Fibroblast of the aortic adventitia (primary cell): ENCODE results near the gene CALHM2. TPM values are rescaled to one million over a fixed set of nuclear protein-coding genes. Genes with fewer than 3 reads are reported as not detected.

ENCODE experiments used
- DNase-seq: peaks from one replicate; pipeline ENCODE4 v3.0.0-alpha.2; 2010; ENCODE audit warnings: low read depth
- H3K4me3 ChIP-seq: 2 replicates; pipeline ENCODE4 v1.5.1; 2011; ENCODE audit warnings: low read depth, mild to moderate bottlenecking, control low read depth, low read length, moderate library complexity
- CTCF ChIP-seq: IDR thresholded peaks from 2 replicates; pipeline ENCODE4 v1.5.1; 2011; ENCODE audit warnings: mild to moderate bottlenecking, low read length, control low read depth, inconsistent platforms; ENCODE audit not compliant: insufficient read depth
- total RNA-seq: library from RNA; depleted of rRNA; stranded (reverse); fragments of >200 nt; gene quantifications from 2 replicates; pipeline ENCODE4 v1.2.3, GENCODE V29; 2012; ENCODE audit warnings: low replicate concordance

Gene CALHM2
- total RNA-seq, 1 donor = 57.6 TPM

- H3K4me3 ChIP-seq = no peak overlapping the region
- no peak for TF ChIP-seq CTCF
- no peak for DNase-seq
Observed at GRCh38 chr10:103444478-103444877, 7.7 kb downstream of the CALHM2 start.

DNA sequence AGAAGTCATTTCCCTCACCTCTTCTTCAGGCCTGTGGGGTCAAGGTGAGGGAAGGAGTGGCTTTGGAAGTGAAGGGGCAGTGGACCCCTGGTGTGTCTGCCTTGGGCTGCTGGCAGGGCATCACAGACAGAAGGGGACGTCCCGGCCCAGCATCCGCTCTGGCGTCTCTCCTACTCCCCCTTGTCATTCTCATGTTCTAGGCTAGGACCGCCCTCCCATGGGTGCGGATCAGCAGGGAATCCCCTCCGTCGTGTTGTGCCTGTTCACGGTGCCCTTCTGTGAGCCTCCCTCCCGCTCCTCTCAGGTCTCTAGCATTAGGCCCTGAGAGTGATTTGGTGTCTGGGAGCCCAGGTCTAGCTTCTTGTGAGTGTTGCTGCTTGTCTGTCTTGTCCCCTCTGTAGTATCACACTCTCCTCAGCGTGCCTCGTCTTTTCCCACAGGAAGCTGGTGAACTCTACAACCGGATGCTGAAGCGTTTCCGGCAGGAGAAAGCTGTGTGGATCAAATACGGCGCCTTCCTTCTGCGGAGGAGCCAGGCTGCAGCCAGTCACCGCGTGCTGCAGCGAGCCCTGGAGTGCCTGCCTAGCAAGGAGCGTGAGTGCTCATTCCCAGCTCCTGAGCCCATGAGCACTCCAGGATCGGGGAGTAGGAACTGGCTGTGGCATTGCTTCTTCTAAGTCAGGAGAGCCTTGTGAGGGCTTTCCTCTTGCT, 8.5 kb downstream of the CALHM2 start:
- H3K4me3 ChIP-seq = no peak overlapping the region
- no peak for TF ChIP-seq CTCF
- DNase-seq = no peak

- no peak for TF ChIP-seq CTCF
- H3K4me3 ChIP-seq = no peak overlapping the region
- peak; percentile 75 for DNase-seq
Observed at GRCh38 chr10:103442031-103442461, 10.1 kb downstream of the CALHM2 start.

- H3K4me3 ChIP-seq = no peak overlapping the region
- no peak for DNase-seq
- TF ChIP-seq CTCF = no peak
Observed at GRCh38 chr10:103441611-103442010, 10.6 kb downstream of the CALHM2 start.

DNA sequence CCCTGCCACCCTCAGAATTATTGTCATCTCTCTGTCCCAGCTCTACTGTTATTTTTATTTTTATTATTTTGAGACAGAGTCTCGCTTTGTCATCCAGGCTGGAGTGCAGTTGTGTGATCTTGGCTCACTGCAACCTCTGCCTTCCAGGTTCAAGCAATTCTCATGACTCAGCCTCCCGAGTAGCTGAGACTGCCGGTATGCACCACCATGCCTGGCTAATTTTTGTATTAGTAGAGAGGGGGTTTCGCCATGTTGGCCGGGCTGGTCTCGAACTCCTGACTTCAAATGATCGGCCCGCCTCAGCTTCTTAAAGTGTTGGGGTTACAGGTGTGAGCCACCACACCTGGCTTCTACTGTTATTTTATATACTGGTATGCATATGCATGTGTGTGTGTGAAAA, 11.0 kb downstream of the CALHM2 start:
- TF ChIP-seq CTCF = no peak
- H3K4me3 ChIP-seq = no peak overlapping the region
- no peak for DNase-seq

DNA sequence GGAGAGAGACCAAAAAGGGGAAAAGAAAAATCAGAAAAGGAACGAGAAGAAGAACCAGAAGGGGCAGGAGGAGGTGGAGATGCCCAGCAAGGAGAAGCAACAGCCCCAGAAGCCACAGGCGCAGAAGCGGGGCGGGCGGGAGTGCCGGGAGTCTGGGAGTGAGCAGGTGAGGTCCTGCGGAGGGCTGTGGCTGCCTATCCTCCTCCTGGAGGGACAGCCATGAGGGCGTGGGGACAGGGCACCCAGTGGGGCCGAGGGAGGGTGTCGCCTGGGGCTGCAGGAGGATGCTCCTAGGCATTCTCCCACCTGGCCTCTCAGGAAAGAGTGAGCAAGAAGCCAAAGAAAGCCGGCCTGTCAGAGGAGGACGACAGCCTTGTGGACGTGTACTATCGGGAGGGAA, 11.8 kb downstream of the CALHM2 start:
- no peak for TF ChIP-seq CTCF
- no peak for DNase-seq
- no peak overlapping the region for H3K4me3 ChIP-seq

DNA sequence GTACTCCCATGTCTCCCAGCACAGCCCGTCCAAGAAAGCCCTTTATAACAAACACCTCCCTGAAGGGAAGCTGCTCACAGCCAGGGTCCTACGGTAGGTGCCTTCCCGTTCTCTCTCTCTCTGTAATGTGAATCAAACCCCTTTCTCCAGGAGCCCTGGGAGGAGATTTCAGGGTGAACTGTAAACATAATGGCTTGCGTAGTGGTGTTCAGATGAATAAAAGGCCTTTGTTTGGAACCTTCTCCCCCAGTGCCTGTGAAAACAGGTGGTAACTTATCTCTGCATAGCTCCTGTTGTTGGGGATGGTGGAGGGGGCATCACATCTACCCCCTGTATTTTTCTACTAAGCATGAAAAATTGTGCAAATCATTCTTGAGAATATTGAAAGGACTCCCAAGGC, 12.4 kb downstream of the CALHM2 start:
- no peak for TF ChIP-seq CTCF
- no peak for DNase-seq
- H3K4me3 ChIP-seq = no peak overlapping the region
